Amygdala (tissue), 56 donors: Measurements from ENCODE around the gene BRSK1.

ENCODE experiments used
- DNase-seq, 56 donors: peaks; one replicate each; lab custom pipeline; 2025; lab: John Stamatoyannopoulos, UW

The BRSK1 gene

DNA sequence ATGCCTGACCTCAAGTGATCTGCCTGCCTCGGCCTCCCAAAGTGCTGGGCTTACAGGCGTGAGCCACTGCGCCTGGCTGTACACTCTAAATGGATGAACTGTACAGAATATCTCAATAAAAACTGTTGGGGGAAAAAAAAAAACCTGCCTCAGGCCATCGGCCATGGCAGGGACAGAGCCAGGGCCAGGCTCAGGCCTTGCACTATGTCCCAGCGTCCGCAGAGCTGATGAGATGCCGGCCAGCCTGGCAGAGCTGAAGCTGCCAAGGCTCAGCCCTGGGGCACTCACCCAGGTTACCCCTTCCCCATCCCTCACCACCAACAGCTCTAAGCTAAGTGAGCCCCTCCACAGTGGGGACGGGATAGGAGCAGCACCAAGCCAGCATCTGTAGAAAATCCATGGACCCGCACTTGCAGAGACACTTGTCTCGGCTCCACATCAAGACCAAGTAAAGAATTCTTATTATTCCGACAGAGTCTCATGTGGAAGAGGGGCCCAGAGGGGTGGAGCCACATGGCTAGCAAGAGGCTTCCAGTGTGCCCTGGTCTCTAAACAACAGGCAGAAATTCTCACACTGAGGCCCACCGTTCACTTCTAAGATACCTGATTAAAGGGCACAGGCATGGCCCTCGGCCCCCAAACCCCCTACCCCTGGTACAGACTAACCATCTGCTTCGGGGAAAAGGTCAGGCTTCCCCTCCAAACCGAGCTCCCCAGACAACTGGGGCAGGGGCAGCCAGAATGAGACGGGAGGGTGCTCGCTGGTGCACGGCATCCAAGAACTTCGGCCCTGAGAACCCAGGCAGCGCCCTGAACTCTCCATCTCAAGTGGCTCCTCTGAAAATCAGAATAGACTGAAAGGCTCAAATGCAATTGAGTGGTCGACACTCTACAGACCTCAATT lies 30.8 kb upstream of the BRSK1 start:
- DNase-seq, result no peak

GRCh38 chr19:55253842-55254624 lies 29.8 kb upstream of the BRSK1 start:
- DNase-seq, result peak in 2 of 56 donors; percentile 12 to 16

GRCh38 chr19:55254625-55254977 lies 29.2 kb upstream of the BRSK1 start:
- no peak for DNase-seq

GRCh38 chr19:55255618-55256423 lies 28.0 kb upstream of the BRSK1 start:
- DNase-seq, result peak in 1 of 56 donors; percentile 15

- peak in 5 of 56 donors; percentile 10 to 38 (median 23) for DNase-seq
Measured at GRCh38 chr19:55256562-55257460, 27.0 kb upstream of the BRSK1 start.

GRCh38 chr19:55257461-55258420 lies 26.1 kb upstream of the BRSK1 start:
- DNase-seq, result peak in 3 of 56 donors; percentile 13 to 38 (median 33)

DNA sequence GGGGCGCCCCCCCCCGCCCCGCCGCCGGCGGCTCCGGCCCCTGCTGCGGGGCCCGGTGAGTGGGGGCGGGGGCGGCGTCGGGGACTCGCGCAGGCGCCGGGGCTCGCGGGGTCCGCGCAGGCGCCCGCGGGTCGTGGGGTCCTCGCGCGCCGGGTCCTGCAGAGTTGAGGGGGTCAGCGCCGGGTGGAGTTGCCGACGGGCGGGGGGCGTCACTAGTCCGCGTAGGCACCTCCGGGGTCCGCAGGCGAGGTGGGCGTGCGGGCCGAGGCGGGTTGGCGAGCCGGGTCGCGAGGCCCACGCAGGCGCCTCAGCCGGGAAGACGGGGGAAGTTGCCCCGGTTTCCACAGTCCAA lies 25.3 kb upstream of the BRSK1 start:
- DNase-seq, result peak in 9 of 56 donors; percentile 34 to 70 (median 54)

DNA sequence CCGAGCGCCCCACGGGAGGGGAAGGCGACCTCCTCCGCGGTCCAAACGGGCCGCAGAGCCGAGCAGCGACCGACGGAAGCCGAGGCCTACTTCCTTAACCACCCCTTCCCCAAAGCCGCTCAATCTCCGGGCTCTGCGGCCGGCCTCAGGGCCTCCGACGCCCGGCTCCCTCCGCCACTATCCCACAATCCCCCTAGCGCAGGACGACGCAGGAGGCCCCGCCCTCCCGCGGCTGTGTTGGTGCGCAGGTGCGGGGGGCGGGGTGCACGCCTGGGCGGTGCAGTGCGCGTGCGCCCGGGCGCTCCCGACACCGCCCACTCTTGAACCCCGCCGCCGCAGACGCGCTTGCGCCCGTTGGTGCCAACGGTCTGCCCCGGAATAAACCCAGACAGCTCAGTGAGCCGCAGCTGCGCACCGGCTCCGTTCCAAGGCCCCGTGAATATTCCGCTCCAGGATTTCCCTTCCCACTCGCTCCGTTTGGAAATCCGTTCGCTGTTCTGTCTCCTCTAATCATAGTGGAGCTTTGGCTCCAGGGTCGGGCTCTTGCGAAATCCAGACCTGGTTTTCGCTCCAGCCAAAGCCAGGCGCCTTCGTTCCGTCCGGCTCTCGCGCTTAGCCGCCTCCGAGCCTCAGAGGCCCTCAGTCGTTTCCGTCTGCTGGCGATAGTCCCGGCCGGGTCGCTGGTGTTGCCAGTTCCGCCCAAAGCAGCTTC lies 24.8 kb upstream of the BRSK1 start, which contains the start of gene PPP6R1:
PPP6R1 (minus strand) TSS at position 190 of the 712 bp plus-strand sequence. CDS start 11,914 bp downstream, outside the sequence.
- DNase-seq, result peak; percentile 68 to 99 (median 96)

DNA sequence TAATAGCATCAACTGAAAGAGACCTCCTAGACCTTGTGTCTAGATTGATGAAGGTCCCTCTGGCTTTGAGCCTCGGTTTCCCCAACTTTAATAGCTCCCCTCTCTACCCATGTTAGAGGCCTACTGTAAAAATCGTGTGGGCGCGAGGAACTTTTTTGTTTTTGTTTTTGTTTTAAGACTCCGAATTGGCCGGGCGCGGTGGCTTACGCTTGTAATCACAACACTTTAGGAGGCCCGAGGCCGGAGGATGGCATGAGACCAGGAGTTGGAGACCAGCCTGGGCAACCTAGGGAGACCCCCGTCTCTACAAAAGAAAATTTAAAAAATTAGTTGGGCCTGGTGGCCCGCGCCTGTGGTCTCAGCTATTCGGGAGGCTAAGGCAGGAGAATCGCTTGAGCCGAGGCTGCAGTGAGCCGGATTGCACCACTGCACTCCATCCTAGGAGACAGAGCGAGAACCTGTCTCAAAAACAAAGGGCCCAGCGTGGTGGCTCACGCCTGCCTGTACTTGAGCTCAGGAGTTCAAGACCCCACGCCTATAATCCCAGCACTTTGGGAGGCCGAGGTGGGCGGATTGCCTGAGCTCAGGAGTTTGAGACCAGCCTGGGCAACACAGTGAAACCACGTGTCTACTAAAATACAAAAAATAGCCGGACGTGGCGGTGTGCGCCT lies 24.1 kb upstream of the BRSK1 start:
- DNase-seq, result peak in 2 of 56 donors; percentile 48 to 53

- no peak for DNase-seq
Measured at GRCh38 chr19:55261671-55262126, 22.1 kb upstream of the BRSK1 start.

DNA sequence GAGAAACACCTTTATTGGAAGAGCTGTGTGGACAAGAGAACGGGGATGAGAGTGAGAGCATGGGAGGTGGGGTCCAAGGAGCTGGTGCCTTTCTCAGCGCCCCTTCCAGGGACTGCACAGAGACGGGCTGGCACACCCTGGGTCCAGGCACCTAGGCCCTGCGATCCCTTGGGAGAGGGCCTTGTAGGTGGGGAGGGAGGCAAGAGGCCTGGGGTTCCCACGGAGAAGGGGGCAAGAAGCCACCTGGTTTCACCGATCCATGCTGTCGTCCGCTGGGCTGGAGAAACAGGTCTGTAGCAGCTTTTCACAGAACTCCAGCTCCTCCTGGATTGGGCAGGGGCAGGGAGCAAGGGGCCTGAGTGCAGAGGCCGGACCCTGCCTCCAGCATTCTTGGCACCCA lies 21.4 kb upstream of the BRSK1 start:
- DNase-seq, result no peak

GRCh38 chr19:55264531-55264930 lies 19.3 kb upstream of the BRSK1 start:
- no peak for DNase-seq

- DNase-seq, result no peak
Measured at GRCh38 chr19:55265173-55265572, 18.6 kb upstream of the BRSK1 start.

DNA sequence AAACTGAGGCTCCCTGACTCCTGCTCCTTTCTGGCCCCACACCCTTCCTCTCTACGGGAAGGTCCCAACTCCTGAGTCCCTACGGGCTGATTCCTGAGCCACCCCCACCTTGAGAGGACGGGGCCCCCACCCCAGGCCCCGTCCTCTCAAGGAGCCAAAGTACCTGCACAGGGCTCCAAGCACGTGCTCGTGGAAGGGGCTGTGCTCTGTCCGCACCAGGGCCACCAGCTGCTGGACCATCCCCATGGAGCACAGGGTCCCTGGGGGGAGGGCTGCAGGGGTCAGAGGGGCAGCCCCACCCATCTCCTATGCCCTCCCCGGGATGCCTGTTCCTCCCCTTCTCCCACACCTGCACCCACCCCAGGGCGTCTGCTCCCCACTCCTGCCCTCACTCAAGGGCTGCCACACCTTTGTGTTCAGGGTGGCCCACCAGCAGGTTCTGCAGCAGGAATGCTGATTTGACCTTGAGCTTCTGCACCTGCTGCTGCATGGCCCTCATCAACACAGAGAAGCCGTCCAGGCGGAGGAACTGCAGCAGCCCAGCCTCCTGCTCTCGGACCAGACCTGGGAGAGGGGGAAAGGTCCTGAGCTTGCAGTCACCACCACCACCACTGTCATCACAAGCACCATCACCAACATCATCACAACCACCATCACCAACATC lies 17.9 kb upstream of the BRSK1 start:
- no peak for DNase-seq

- DNase-seq, result no peak
Measured at GRCh38 chr19:55266404-55266803, 17.4 kb upstream of the BRSK1 start.

DNA sequence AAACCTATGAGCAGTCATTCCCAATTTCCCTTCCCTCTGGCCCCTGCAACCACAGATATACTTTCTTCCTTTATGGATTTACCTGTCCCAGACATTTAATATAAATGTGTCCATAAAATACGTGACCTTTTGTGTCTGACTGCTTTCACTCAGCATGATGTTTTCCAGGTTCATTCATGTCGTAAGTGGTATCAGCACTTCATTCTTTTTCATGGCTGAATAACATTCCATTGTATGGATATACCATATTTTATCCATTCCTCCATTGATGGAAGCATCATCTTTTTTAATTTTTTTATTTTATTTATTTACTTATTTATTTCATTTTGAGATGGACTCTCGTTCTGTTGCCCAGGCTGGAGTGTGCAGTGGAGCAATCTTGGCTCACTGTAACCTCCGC lies 17.0 kb upstream of the BRSK1 start:
- DNase-seq, result no peak
